GM23338 (cell line): ENCODE results near the gene NRN1. TPM values are rescaled to one million over a fixed set of nuclear protein-coding genes. Genes with fewer than 3 reads are reported as not detected.

ENCODE experiments used
- ATAC-seq: fragments of 200-7000 bp; cut with Tn5 transposase; 3 replicates; pipeline ENCODE4 v1.9.1; 2020
- DNase-seq: peaks from one replicate; pipeline ENCODE4 v3.0.0-alpha.2; 2015; ENCODE audit warnings: low spot score
- H2AFZ ChIP-seq: fragments of 200-600 bp; sonication (generic); 2 replicates; pipeline ENCODE4 v1.8.0; 2016; ENCODE audit warnings: antibody characterized with exemption, mild to moderate bottlenecking, moderate library complexity
- H3F3A ChIP-seq: fragments of 200-600 bp; sonication (generic); replicated peaks from 2 replicates; pipeline ENCODE4 v1.8.0; 2017; ENCODE audit warnings: antibody characterized with exemption, mixed run types, low read depth
- H3K27ac ChIP-seq: fragments of 200-600 bp; sonication (generic); 2 replicates; pipeline ENCODE4 v1.6.1; 2016; ENCODE audit warnings: low read depth
- H3K27me3 ChIP-seq: fragments of 200-600 bp; sonication (generic); 2 replicates; pipeline ENCODE4 v1.8.0; 2016; ENCODE audit warnings: mild to moderate bottlenecking, mixed run types, moderate library complexity; ENCODE audit not compliant: insufficient read depth
- H3K36me3 ChIP-seq: fragments of 200-600 bp; sonication (generic); 2 replicates; pipeline ENCODE4 v1.8.0; 2016; ENCODE audit warnings: mild to moderate bottlenecking; ENCODE audit not compliant: insufficient read depth
- H3K4me1 ChIP-seq: fragments of 200-600 bp; sonication (generic); 2 replicates; pipeline ENCODE4 v1.8.0; 2016; ENCODE audit warnings: mild to moderate bottlenecking, moderate library complexity; ENCODE audit not compliant: insufficient read depth
- H3K4me2 ChIP-seq: fragments of 200-600 bp; sonication (generic); 2 replicates; pipeline ENCODE4 v1.7.1; 2017; ENCODE audit warnings: mixed run types
- H3K4me3 ChIP-seq: fragments of 200-600 bp; sonication (generic); 2 replicates; pipeline ENCODE4 v1.6.1; 2016; ENCODE audit warnings: mixed run types
- H3K79me2 ChIP-seq: fragments of 200-600 bp; sonication (generic); replicated peaks from 2 replicates; pipeline ENCODE4 v1.8.0; 2017; ENCODE audit warnings: mild to moderate bottlenecking; ENCODE audit not compliant: insufficient read depth
- H3K9me2 ChIP-seq: fragments of 200-600 bp; sonication (generic); 2 replicates; pipeline ENCODE4 v1.8.0; 2017; ENCODE audit not compliant: insufficient read depth
- H4K20me1 ChIP-seq: fragments of 200-600 bp; sonication (generic); replicated peaks from 2 replicates; pipeline ENCODE4 v1.8.0; 2017; ENCODE audit warnings: mild to moderate bottlenecking; ENCODE audit not compliant: insufficient read depth
- H3K27ac Mint-ChIP-seq: 2 replicates; pipeline ENCODE4 v1.8.0; 2020; ENCODE audit warnings: inconsistent platforms, mild to moderate bottlenecking, moderate library complexity, mixed read lengths
- H3K27me3 Mint-ChIP-seq: 3 replicates; pipeline ENCODE4 v1.8.0; 2022; ENCODE audit warnings: low read depth, mild to moderate bottlenecking, moderate library complexity, mixed read lengths, inconsistent platforms; ENCODE audit not compliant: insufficient read depth, poor library complexity
- H3K36me3 Mint-ChIP-seq: 3 replicates; pipeline ENCODE4 v1.8.0; 2021; ENCODE audit warnings: low read depth, mild to moderate bottlenecking, inconsistent platforms, moderate library complexity, mixed read lengths
- H3K4me1 Mint-ChIP-seq: 3 replicates; pipeline ENCODE4 v1.8.0; 2020; ENCODE audit warnings: mild to moderate bottlenecking, inconsistent platforms, mixed read lengths
- H3K4me3 Mint-ChIP-seq: 3 replicates; pipeline ENCODE4 v1.8.0; 2021; ENCODE audit warnings: moderate library complexity, mild to moderate bottlenecking, inconsistent platforms, mixed read lengths
- H3K9me3 Mint-ChIP-seq: 3 replicates; pipeline ENCODE4 v1.8.0; 2020; ENCODE audit warnings: moderate library complexity, mild to moderate bottlenecking, inconsistent platforms, mixed read lengths
- CREB1 ChIP-seq: fragments of 250-450 bp; sonication (Bioruptor Pico); IDR thresholded peaks from 2 replicates; pipeline ENCODE4 v1.5.0; 2020; ENCODE audit warnings: low read depth, mild to moderate bottlenecking, moderate library complexity
- CTCF ChIP-seq, 2 experiments: fragments of 200-600 bp in 1 of 2; sonication (generic) in 1 of 2; conservative IDR thresholded peaks; 2 replicates each; pipeline versions ENCODE4 v1.5.1 to v1.6.1; 2016 to 2017; ENCODE audit warnings: antibody characterized with exemption in 2 of 2, low read depth in 2 of 2, mild to moderate bottlenecking in 2 of 2, moderate library complexity in 1 of 2
- ETS1 ChIP-seq: IDR thresholded peaks from 2 replicates; pipeline ENCODE4 v1.6.1; 2016; ENCODE audit warnings: antibody characterized with exemption
- EZH2 ChIP-seq: fragments of 200-600 bp; sonication (generic); IDR thresholded peaks from one replicate; pipeline ENCODE4 v1.8.0; 2017; ENCODE audit warnings: antibody characterized with exemption, mild to moderate bottlenecking, low read depth; ENCODE audit not compliant: unreplicated experiment
- EZH2phosphoT487 ChIP-seq: fragments of 200-600 bp; sonication (generic); IDR thresholded peaks from one replicate; pipeline ENCODE4 v1.8.1; 2018; ENCODE audit warnings: antibody characterized with exemption; ENCODE audit not compliant: unreplicated experiment
- JUNB ChIP-seq: IDR thresholded peaks from one replicate; pipeline ENCODE4 v1.6.1; 2016; ENCODE audit warnings: antibody characterized with exemption; ENCODE audit not compliant: unreplicated experiment
- NANOG ChIP-seq: IDR thresholded peaks from 2 replicates; pipeline ENCODE4 v1.6.1; 2016; ENCODE audit warnings: antibody characterized with exemption, borderline replicate concordance
- POLR2AphosphoS5 ChIP-seq: IDR thresholded peaks from 2 replicates; pipeline ENCODE4 v1.6.1; 2016; ENCODE audit warnings: antibody characterized with exemption, low read depth
- REST ChIP-seq: IDR thresholded peaks from one replicate; pipeline ENCODE4 v1.6.1; 2018; ENCODE audit warnings: antibody characterized with exemption; ENCODE audit not compliant: unreplicated experiment
- STAT1 ChIP-seq: IDR thresholded peaks from one replicate; pipeline ENCODE4 v1.6.1; 2016; ENCODE audit warnings: antibody characterized with exemption; ENCODE audit not compliant: unreplicated experiment
- ZNF114 ChIP-seq: fragments of 250-450 bp; sonication (Bioruptor Pico); IDR thresholded peaks from 2 replicates; pipeline ENCODE4 v1.5.0; 2020; ENCODE audit warnings: mild to moderate bottlenecking, moderate library complexity
- ZNF331 ChIP-seq: fragments of 250-450 bp; sonication (Bioruptor Pico); IDR thresholded peaks from 2 replicates; pipeline ENCODE4 v1.5.0; 2020; ENCODE audit warnings: low read depth, mild to moderate bottlenecking, moderate library complexity
- ZNF462 ChIP-seq: fragments of 250-450 bp; sonication (Bioruptor Pico); IDR thresholded peaks from 2 replicates; pipeline ENCODE4 v1.5.0; 2020; ENCODE audit warnings: mild to moderate bottlenecking, moderate library complexity
- polyA plus RNA-seq: library from polyadenylated mRNA; unstranded; fragments of >200 nt; fragmentation: Nextera tagmentation; extraction: Ambion mirVana; gene quantifications from 2 replicates; pipeline ENCODE4 v1.2.1, GENCODE V29; 2016
- total RNA-seq: library from RNA; depleted of rRNA; stranded (reverse); fragments of >200 nt; shearing (Covaris generic); gene quantifications from 2 replicates; pipeline ENCODE4 v1.2.3, GENCODE V29; 2014

The NRN1 gene
- total and polyA plus RNA-seq, 2 experiments from 2014 or later: 0.71 TPM; not detected in 1

GRCh38 chr6:5967594-5967993 lies 39.1 kb downstream of the NRN1 start:
- Mint-ChIP-seq H3K4me3 (no peak overlapping the region), H3K9me3 (no peaks in the 10 kb centered on the region; the same call in 2 of the 3 replicates), H3K27ac (no peak overlapping the region), H3K27me3 (no peaks in the 10 kb centered on the region), H3K4me1 (peaks cover 14% of the 10 kb centered on the region), H3K36me3 (no peaks in the 10 kb centered on the region)
- ATAC-seq: no peak
- H3K36me3 ChIP-seq: no peaks in the 10 kb centered on the region
- no peaks in the 10 kb centered on the region; the same call in 1 of the 2 replicates for H3K9me2 ChIP-seq
- H4K20me1 ChIP-seq: no peaks in the 10 kb centered on the region
- no peak overlapping the region for H3K27ac ChIP-seq
- no peak for DNase-seq
- H2AFZ ChIP-seq: no peak overlapping the region
- TF ChIP-seq ZNF114 (CRISPR knock-in tag): no peak
- TF ChIP-seq JUNB: no peak
- TF ChIP-seq REST: no peak
- no peak for TF ChIP-seq NANOG
- no peak for TF ChIP-seq EZH2phosphoT487
- TF ChIP-seq ETS1: no peak
- no peak for TF ChIP-seq POLR2AphosphoS5
- no peak for TF ChIP-seq CREB1
- TF ChIP-seq ZNF462: no peak
- no peak for TF ChIP-seq STAT1
- TF ChIP-seq EZH2: no peak
- TF ChIP-seq CTCF (conservative IDR thresholded peaks at IDR 0.05; ENCODE audit: low read depth in 2 of 2): no peak
- TF ChIP-seq ZNF331: no peak
- H3K27me3 ChIP-seq: no peaks in the 10 kb centered on the region
- H3K4me2 ChIP-seq: no peak overlapping the region
- no peaks in the 10 kb centered on the region for H3K4me1 ChIP-seq
- no peak overlapping the region for H3K4me3 ChIP-seq
- H3F3A ChIP-seq: no peaks in the 10 kb centered on the region
- no peaks in the 10 kb centered on the region for H3K79me2 ChIP-seq
